HG03460 (cell line): ENCODE measurements around the gene MPI.
A peak's percentile ranks its signal among the peaks of the same experiment; 100 is the strongest.
"Not testable (repeated sequence)": the region's sequence is repeated elsewhere in the genome, so short reads cannot be mapped to it uniquely, and the experiment has no call there.

Experiments used
- ATAC-seq: cut with Tn5 transposase; IDR thresholded peaks from one replicate; pipeline ENCODE4 v1.9.1; 2021; ENCODE audit not compliant: unreplicated experiment

MPI gene

GRCh38 chr15:74863239-74864056 lies 26.4 kb upstream of the MPI start:
- ATAC-seq, result no peak

GRCh38 chr15:74864296-74864695 lies 25.5 kb upstream of the MPI start:
- ATAC-seq, result no peak

GRCh38 chr15:74865316-74865715 lies 24.5 kb upstream of the MPI start:
- ATAC-seq, result no peak

GRCh38 chr15:74866090-74866489 lies 23.8 kb upstream of the MPI start:
- ATAC-seq, result no peak

- ATAC-seq, result no peak
Observed at GRCh38 chr15:74867466-74868038, 22.3 kb upstream of the MPI start.

- ATAC-seq, result no peak
Observed at GRCh38 chr15:74868059-74868458, 21.8 kb upstream of the MPI start.

- no peak for ATAC-seq
Observed at GRCh38 chr15:74869372-74869725, 20.5 kb upstream of the MPI start.

GRCh38 chr15:74869726-74870407 lies 20.0 kb upstream of the MPI start:
- ATAC-seq, result peak; percentile 47

- no peak for ATAC-seq
Observed at GRCh38 chr15:74870436-74871215, 19.2 kb upstream of the MPI start.

- ATAC-seq, result no peak
Observed at GRCh38 chr15:74872702-74873035, 17.2 kb upstream of the MPI start.

GRCh38 chr15:74873036-74873755 lies 16.6 kb upstream of the MPI start, which contains the start of gene SCAMP2:
Gene SCAMP2, minus strand, starts transcription at chr15:74873365. Its CDS starts 110 bp downstream, at chr15:74873255.
- peak; percentile 74 for ATAC-seq

GRCh38 chr15:74873756-74874424 lies 16.0 kb upstream of the MPI start:
- no peak for ATAC-seq

- ATAC-seq, result no peak
Observed at GRCh38 chr15:74878273-74878672, 11.6 kb upstream of the MPI start.

- no peak for ATAC-seq
Observed at GRCh38 chr15:74882528-74882927, 7.3 kb upstream of the MPI start.

GRCh38 chr15:74884428-74885223 lies 5.2 kb upstream of the MPI start:
- ATAC-seq, result no peak

GRCh38 chr15:74885461-74885860 lies 4.4 kb upstream of the MPI start:
- ATAC-seq, result no peak

GRCh38 chr15:74887537-74888193 lies 2.2 kb upstream of the MPI start:
- not testable (repeated sequence) for ATAC-seq

- ATAC-seq, result no peak
Observed at GRCh38 chr15:74888716-74889115, 1.1 kb upstream of the MPI start.

- ATAC-seq, result peak; percentile 24
Observed at GRCh38 chr15:74889390-74889882, 406 bp upstream of the MPI start.
